SIG-M5 treated with dmso at 0.1 percent for 504 hours (cell line): ENCODE data around the gene KIF5C.

ENCODE experiments used
- DNase-seq: peaks from one replicate; lab custom pipeline; 2025; ENCODE audit not compliant: unreplicated experiment; lab: John Stamatoyannopoulos, UW

KIF5C gene

GRCh38 chr2:148984449-148984848 lies 109.4 kb downstream of the KIF5C start:
- no peak for DNase-seq

- peak; percentile 26 for DNase-seq
Observed at GRCh38 chr2:148987286-148987685, 112.3 kb downstream of the KIF5C start.

GRCh38 chr2:148988337-148988736 lies 113.3 kb downstream of the KIF5C start:
- no peak for DNase-seq

GRCh38 chr2:148989882-148990493 lies 115.0 kb downstream of the KIF5C start:
- DNase-seq: peak; percentile 82

GRCh38 chr2:148990968-148991367 lies 115.9 kb downstream of the KIF5C start:
- no peak for DNase-seq

GRCh38 chr2:148992448-148992847 lies 117.4 kb downstream of the KIF5C start:
- DNase-seq: no peak

GRCh38 chr2:148993351-148993750 lies 118.3 kb downstream of the KIF5C start:
- DNase-seq: no peak

- DNase-seq: no peak
Observed at GRCh38 chr2:148994341-148994740, 119.3 kb downstream of the KIF5C start.

- DNase-seq: no peak
Observed at GRCh38 chr2:148996805-148997204, 121.8 kb downstream of the KIF5C start.

GRCh38 chr2:148998165-148998830 lies 123.3 kb downstream of the KIF5C start:
- DNase-seq: no peak

GRCh38 chr2:148998831-148999200 lies 123.8 kb downstream of the KIF5C start:
- no peak for DNase-seq

GRCh38 chr2:148999451-148999921 lies 124.5 kb downstream of the KIF5C start:
- no peak for DNase-seq

GRCh38 chr2:149000158-149000938 lies 125.3 kb downstream of the KIF5C start:
- DNase-seq: peak; percentile 31

- no peak for DNase-seq
Observed at GRCh38 chr2:149001496-149001895, 126.5 kb downstream of the KIF5C start.

GRCh38 chr2:149002378-149002890 lies 127.4 kb downstream of the KIF5C start:
- no peak for DNase-seq

GRCh38 chr2:149002891-149003740 lies 128.1 kb downstream of the KIF5C start:
- no peak for DNase-seq

GRCh38 chr2:149004836-149005235 lies 129.8 kb downstream of the KIF5C start:
- DNase-seq: no peak

- DNase-seq: no peak
Observed at GRCh38 chr2:149005471-149006077, 130.5 kb downstream of the KIF5C start.

- no peak for DNase-seq
Observed at GRCh38 chr2:149006883-149007543, 132.0 kb downstream of the KIF5C start.

- DNase-seq: no peak
Observed at GRCh38 chr2:149008381-149008780, 133.4 kb downstream of the KIF5C start.
